GM23248 (cell line): ENCODE results near the gene RNASET2.

Experiments used
- EZH2 ChIP-seq: fragments of 200-600 bp; sonication (generic); IDR thresholded peaks from 2 replicates; pipeline ENCODE4 v1.6.1; 2018; ENCODE audit warnings: antibody characterized with exemption, mild to moderate bottlenecking; ENCODE audit not compliant: insufficient read depth, poor library complexity, severe bottlenecking
- EZH2phosphoT487 ChIP-seq: fragments of 200-600 bp; sonication (generic); IDR thresholded peaks from 2 replicates; pipeline ENCODE4 v1.6.1; 2018; ENCODE audit warnings: antibody characterized with exemption, moderate library complexity, mild to moderate bottlenecking, low read depth; ENCODE audit not compliant: insufficient read depth

DNA sequence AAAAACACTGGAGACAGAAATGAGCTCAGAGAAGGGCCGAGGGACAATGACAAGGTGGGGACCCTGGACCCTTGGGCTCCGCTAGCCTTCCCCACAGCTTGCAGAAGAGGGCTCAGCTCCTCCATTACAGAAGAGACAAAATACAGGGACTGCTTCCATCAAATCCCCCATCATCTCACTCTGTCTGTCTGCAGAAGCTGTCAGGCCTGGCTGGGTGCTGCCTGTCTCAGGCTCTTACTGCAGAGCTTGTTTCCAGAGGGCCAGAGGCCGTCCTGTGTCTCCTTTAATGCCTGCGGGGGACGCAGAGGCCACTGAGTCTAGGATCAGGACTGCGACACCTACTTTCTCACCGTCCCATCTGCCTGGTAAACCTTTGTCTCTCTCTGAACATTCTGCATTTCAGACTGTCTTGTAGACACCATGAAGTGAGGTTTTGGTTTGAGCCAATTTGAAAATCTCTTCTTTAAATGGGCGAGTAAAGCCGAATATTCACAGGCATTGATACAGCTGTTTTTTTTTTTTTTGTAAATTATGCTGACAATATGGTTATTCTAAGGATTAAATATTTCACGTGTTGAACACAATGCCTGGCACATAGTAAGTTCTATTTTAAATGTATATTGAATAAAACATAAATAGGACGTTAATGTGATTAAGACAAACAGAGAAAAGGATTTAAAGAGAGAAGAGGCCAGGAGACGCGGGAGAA, 28.3 kb downstream of the RNASET2 start:
- TF ChIP-seq EZH2, result no peak
- TF ChIP-seq EZH2phosphoT487, result no peak
